HepG2 (cell line): ENCODE results near the gene KLHDC8B. TPM values are rescaled to one million over a fixed set of nuclear protein-coding genes. Genes with fewer than 3 reads are reported as not detected.

ENCODE experiments used
- ATAC-seq: fragments of 200-7000 bp; cut with Tn5 transposase; 3 replicates; pipeline ENCODE4 v1.9.1; 2020; ENCODE audit warnings: mild to moderate bottlenecking, moderate library complexity
- BruUV-seq: library from RNA; stranded (reverse); fragments of 400-500 nt; replicated peaks from 2 replicates; lab custom pipeline; 2021; lab: Mats Ljungman, UMichigan
- CTCF ChIA-PET: fragments of 300-600 bp; formaldehyde crosslinking; extraction: SDS; loops from one replicate; lab custom pipeline; 2021; ENCODE audit warnings: low total read pairs, inconsistent platforms, low intra/inter-chr PET ratio; lab: Yijun Ruan, JAX
- POLR2A ChIA-PET: fragments of 350-600 bp; sonication (Branson Sonifier 250); formaldehyde crosslinking; loops from one replicate; lab custom pipeline; 2020; ENCODE audit warnings: antibody characterized with exemption, inconsistent platforms; lab: Yijun Ruan, JAX
- DNase-seq: peaks from one replicate; pipeline ENCODE4 v3.0.0-alpha.2; 2015; ENCODE audit warnings: low spot score
- FAIRE-seq: peaks from 3 replicates; lab custom pipeline; 2011; peaks lifted over from hg19 to GRCh38; lab: Jason Lieb, UNC
- H2AFZ ChIP-seq: one replicate; pipeline ENCODE4 v1.6.1; 2011; ENCODE audit warnings: low read length, inconsistent platforms
- H3K27ac ChIP-seq: fragments of 300-600 bp; 3 replicates; pipeline ENCODE4 v1.8.0; 2011; ENCODE audit warnings: mixed run types, mild to moderate bottlenecking, mixed read lengths, low read length, inconsistent platforms; ENCODE audit not compliant: insufficient read depth; ENCODE audit errors: extremely low read length
- H3K27me3 ChIP-seq, 2 experiments: fragments of 200-600 bp in 1 of 2; 2 replicates in 1 of 2; 3 replicates in 1 of 2; pipeline versions ENCODE4 v1.6.0 to v1.8.0; 2011; ENCODE audit warnings: low read length in 2 of 2, mild to moderate bottlenecking in 2 of 2, moderate library complexity in 2 of 2, inconsistent platforms in 1 of 2; ENCODE audit not compliant: insufficient read depth in 2 of 2, control insufficient read depth in 1 of 2
- H3K36me3 ChIP-seq, 2 experiments: fragments of 200-600 bp in 1 of 2; replicated peaks in 1 of 2; 2 replicates in 1 of 2; 3 replicates in 1 of 2; pipeline versions ENCODE4 v1.5.1 to v1.8.0; 2011; ENCODE audit warnings: low read length in 2 of 2, inconsistent platforms in 1 of 2; ENCODE audit not compliant: insufficient read depth in 2 of 2, control insufficient read depth in 1 of 2
- H3K4me1 ChIP-seq: 2 replicates; pipeline ENCODE4 v1.5.1; 2012; ENCODE audit warnings: low read length, inconsistent platforms; ENCODE audit not compliant: insufficient read depth
- H3K4me2 ChIP-seq: 2 replicates; pipeline ENCODE4 v1.6.0; 2011; ENCODE audit warnings: low read depth, low read length, inconsistent platforms
- H3K4me3 ChIP-seq, 3 experiments: fragments of 200-600 bp in 1 of 3; sonication (generic), shearing (Covaris generic) in 1 of 3; replicated peaks in 1 of 3; 2 replicates each; pipeline ENCODE4 v1.5.1; 2011 to 2016; ENCODE audit warnings: low read length in 3 of 3, inconsistent platforms in 2 of 3, low read depth in 2 of 3, mild to moderate bottlenecking in 2 of 3, control low read depth in 1 of 3, mixed read lengths in 1 of 3; ENCODE audit not compliant: insufficient read depth in 1 of 3
- H3K79me2 ChIP-seq: one replicate; pipeline ENCODE4 v1.6.1; 2011; ENCODE audit warnings: low read length, inconsistent platforms; ENCODE audit not compliant: insufficient read depth
- H3K9ac ChIP-seq: 2 replicates; pipeline ENCODE4 v1.6.0; 2011; ENCODE audit warnings: mild to moderate bottlenecking, low read depth, low read length, inconsistent platforms; ENCODE audit not compliant: insufficient read depth
- H3K9me3 ChIP-seq: 2 replicates; pipeline ENCODE4 v1.5.1; 2012; ENCODE audit warnings: mild to moderate bottlenecking, low read length
- H4K20me1 ChIP-seq: 2 replicates; pipeline ENCODE4 v1.6.0; 2011; ENCODE audit warnings: inconsistent platforms, mild to moderate bottlenecking, low read length, moderate library complexity; ENCODE audit not compliant: insufficient read depth
- ATF1 ChIP-seq: IDR thresholded peaks from 2 replicates; pipeline ENCODE4 v1.6.1; 2016; ENCODE audit warnings: mild to moderate bottlenecking, control low read depth
- DMAP1 ChIP-seq: IDR thresholded peaks from 2 replicates; pipeline ENCODE4 v1.6.1; 2016
- ISL2 ChIP-seq: sonication (generic); formaldehyde crosslinking; IDR thresholded peaks from 2 replicates; pipeline ENCODE4 v1.5.0; 2020; ENCODE audit warnings: missing genetic modification reagents
- NFKB2 ChIP-seq: sonication (generic); formaldehyde crosslinking; IDR thresholded peaks from 2 replicates; pipeline ENCODE4 v1.4.0; 2020; ENCODE audit warnings: missing genetic modification reagents, borderline replicate concordance
- PPARG ChIP-seq: conservative IDR thresholded peaks from 2 replicates; pipeline ENCODE4 v1.6.1; 2016; ENCODE audit warnings: missing biosample characterization, missing genetic modification reagents
- RFXAP ChIP-seq: sonication (generic); formaldehyde crosslinking; IDR thresholded peaks from 2 replicates; pipeline ENCODE4 v1.4.0; 2020; ENCODE audit warnings: missing genetic modification reagents, borderline replicate concordance
- TRIM24 ChIP-seq: sonication (generic); formaldehyde crosslinking; IDR thresholded peaks from 2 replicates; pipeline ENCODE4 v1.8.0; 2022; ENCODE audit warnings: mild to moderate bottlenecking, missing genetic modification reagents
- ZBTB38 ChIP-seq: sonication (generic); formaldehyde crosslinking; IDR thresholded peaks from 2 replicates; pipeline ENCODE4 v1.5.1; 2020; ENCODE audit warnings: mild to moderate bottlenecking, missing genetic modification reagents
- ZFP62 ChIP-seq: sonication (generic); formaldehyde crosslinking; IDR thresholded peaks from 2 replicates; pipeline ENCODE4 v1.4.0; 2020; ENCODE audit warnings: missing genetic modification reagents
- ZNF33A ChIP-seq: sonication (generic); formaldehyde crosslinking; IDR thresholded peaks from 2 replicates; pipeline ENCODE4 v1.5.1; 2020; ENCODE audit warnings: missing genetic modification reagents, mild to moderate bottlenecking, moderate library complexity, borderline replicate concordance
- ZNF550 ChIP-seq: sonication (generic); formaldehyde crosslinking; IDR thresholded peaks from 2 replicates; pipeline ENCODE4 v1.4.0; 2020; ENCODE audit warnings: mild to moderate bottlenecking, missing genetic modification reagents, borderline replicate concordance
- ZNF589 ChIP-seq: sonication (generic); formaldehyde crosslinking; conservative IDR thresholded peaks from 2 replicates; pipeline ENCODE4 v1.8.0; 2022; ENCODE audit warnings: mild to moderate bottlenecking, moderate library complexity, missing genetic modification reagents
- ZNF747 ChIP-seq: sonication (generic); formaldehyde crosslinking; IDR thresholded peaks from 2 replicates; pipeline ENCODE4 v1.8.1; 2023; ENCODE audit warnings: missing genetic modification reagents, mild to moderate bottlenecking, borderline replicate concordance
- WGBS: methylation state at CpG from one replicate; pipeline ENCODE4 v1.1.6; 2017; ENCODE audit warnings: low lambda C conversion rate; 5-methylcytosine and 5-hydroxymethylcytosine counted together
- in situ Hi-C: cut with HindIII; loops from 2 replicates; pipeline ENCODE4 v1.10.0; 2017; ENCODE audit warnings: low pct_unique_long_range_greater_than_20kb; ENCODE audit not compliant: extremely low pct_ligation_motif_present
- intact Hi-C: fragments of 100-400 bp; cut with micrococcal nuclease; formaldehyde crosslinking; loops from one replicate; pipeline ENCODE4 v1.10.0; 2022; ENCODE audit not compliant: unreplicated experiment
- polyA plus RNA-seq, 8 experiments: library from polyadenylated mRNA; depleted of rRNA in 3 of 8; stranded (reverse) in 7 of 8; unstranded in 1 of 8; fragments of >200 nt; fragmentation: Illumina TruSeq in 4 of 8; extraction: Trizol in 4 of 8; gene quantifications; 2 replicates each; pipeline versions ENCODE4 v1.2.1 to v1.2.3, GENCODE V29; 2011 to 2016; ENCODE audit warnings: low read depth in 4 of 8, missing spikeins in 1 of 8, mixed read lengths in 1 of 8; ENCODE audit not compliant: insufficient read depth in 1 of 8
- total RNA-seq, 5 experiments: library from RNA; depleted of rRNA; stranded (reverse); fragments of >200 nt; fragmentation: Illumina TruSeq; extraction: Trizol; gene quantifications; 2 replicates each; pipeline ENCODE4 v1.2.3, GENCODE V29; 2016; ENCODE audit warnings: low read depth in 1 of 5
- TF ChIP-seq, protein P1 (sequence below): sonication (generic); formaldehyde crosslinking; IDR thresholded peaks from 2 replicates; pipeline ENCODE4 v1.5.0; 2020; ENCODE audit warnings: missing genetic modification reagents

Gene KLHDC8B
- total and polyA plus RNA-seq, 2 of the 13 experiments (the other 11 are each of a cell fraction or from before 2014, with no cell fraction given) = 17.2 to 17.8 TPM

GRCh38 chr3:49123687-49124086 is 47.7 kb upstream of the KLHDC8B start:
- WGBS = 97% methylated on average over 7 of the region's 17 CpGs
- Histone ChIP-seq H3K27me3 (no peaks in the 10 kb centered on the region; a peak in 1 of 5 replicates), H3K36me3 (peaks cover 12 to 37% of the 10 kb centered on the region in 2 experiments), H4K20me1 (no peaks in the 10 kb centered on the region), H3K4me2 (no peak overlapping the region), H3K27ac (no peak overlapping the region), H3K9me3 (no peaks in the 10 kb centered on the region), H3K4me1 (peaks cover 19% of the 10 kb centered on the region), H2AFZ (no peak overlapping the region), H3K79me2 (peaks cover 14% of the 10 kb centered on the region), H3K4me3 (no peak overlapping the region), H3K9ac (no peak overlapping the region)
- ChIA-PET CTCF (no interaction called here), POLR2A (interaction anchor here (2.0 kb wide), 1 partner anchor 9 kb away, joined by 11 read pairs; the partner anchor contains the start of gene LAMB2)
- TF ChIP-seq NFKB2 (CRISPR knock-in tag) (no peak), ATF1 (CRISPR knock-in tag) (no peak), PPARG (CRISPR knock-in tag) (no peak), TRIM24 (CRISPR knock-in tag) (no peak), ISL2 (CRISPR knock-in tag) (no peak), ZNF589 (CRISPR knock-in tag) (no peak), ZNF747 (CRISPR knock-in tag) (no peak), ZNF33A (CRISPR knock-in tag) (no peak), ZNF550 (CRISPR knock-in tag) (no peak), ZFP62 (CRISPR knock-in tag) (no peak), DMAP1 (CRISPR knock-in tag) (no peak), ZBTB38 (no peak), RFXAP (no peak)
- TF ChIP-seq, protein P1, sequence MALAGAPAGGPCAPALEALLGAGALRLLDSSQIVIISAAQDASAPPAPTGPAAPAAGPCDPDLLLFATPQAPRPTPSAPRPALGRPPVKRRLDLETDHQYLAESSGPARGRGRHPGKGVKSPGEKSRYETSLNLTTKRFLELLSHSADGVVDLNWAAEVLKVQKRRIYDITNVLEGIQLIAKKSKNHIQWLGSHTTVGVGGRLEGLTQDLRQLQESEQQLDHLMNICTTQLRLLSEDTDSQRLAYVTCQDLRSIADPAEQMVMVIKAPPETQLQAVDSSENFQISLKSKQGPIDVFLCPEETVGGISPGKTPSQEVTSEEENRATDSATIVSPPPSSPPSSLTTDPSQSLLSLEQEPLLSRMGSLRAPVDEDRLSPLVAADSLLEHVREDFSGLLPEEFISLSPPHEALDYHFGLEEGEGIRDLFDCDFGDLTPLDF (CRISPR knock-in tag) = no peak
- ATAC-seq (no peak), DNase-seq (no peak), FAIRE-seq (no peak)
- in situ Hi-C loops = no loop called here
- BruUV-seq = no TSS peak
- intact Hi-C loops = no loop called here
